GM21717 (cell line): Measurements from ENCODE around the gene C5.
"Not testable (repeated sequence)": the region's sequence is repeated elsewhere in the genome, so short reads cannot be mapped to it uniquely, and the experiment has no call there.

Experiments used
- ATAC-seq: cut with Tn5 transposase; IDR thresholded peaks from one replicate; pipeline ENCODE4 v1.9.1; 2021; ENCODE audit warnings: mild to moderate bottlenecking, moderate library complexity; ENCODE audit not compliant: unreplicated experiment

C5 gene

GRCh38 chr9:121053544-121053943, 3.5 kb upstream of the C5 start:
- no peak for ATAC-seq

DNA sequence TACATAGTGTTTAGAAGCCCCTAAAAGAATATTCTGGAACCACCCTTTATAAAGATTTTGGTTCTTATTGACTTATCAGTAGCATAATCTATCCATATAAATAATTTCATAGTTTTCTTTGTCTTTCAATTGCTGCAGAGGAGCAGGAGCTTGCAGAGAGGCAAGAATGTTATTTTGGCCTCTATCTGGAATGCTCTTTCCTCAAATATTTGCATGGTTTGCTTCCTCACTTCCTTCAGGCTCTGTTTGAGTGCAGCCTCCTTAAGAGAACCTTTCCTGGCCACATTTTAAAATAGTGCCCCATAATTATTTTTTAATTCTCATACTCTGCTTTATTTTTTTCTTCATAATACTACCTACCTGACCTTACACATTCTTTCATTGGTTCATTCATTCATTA, 1.5 kb downstream of the C5 start:
- no peak for ATAC-seq

DNA sequence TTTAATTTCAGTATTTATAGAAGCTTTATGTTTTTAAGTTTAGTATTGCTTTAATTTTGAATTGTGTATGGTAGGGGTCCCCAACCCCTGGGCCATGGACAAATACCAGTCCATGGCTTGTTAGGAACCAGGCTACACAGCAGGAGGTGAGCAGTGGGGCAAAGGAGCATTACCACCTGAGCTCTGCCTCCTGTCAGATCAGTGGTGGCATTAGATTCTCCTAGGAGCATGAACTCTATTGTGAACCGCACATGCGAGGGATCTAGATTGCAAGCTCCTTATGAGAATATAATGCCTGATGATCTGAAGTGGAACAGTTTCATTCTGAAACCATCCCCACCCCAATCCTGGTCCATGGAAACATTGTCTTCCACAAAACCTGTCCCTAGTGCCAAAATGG, 1.9 kb downstream of the C5 start:
- ATAC-seq = no peak

- no peak for ATAC-seq
These were observed 11.3 kb downstream of the C5 start for GRCh38 chr9:121038804-121039203.

GRCh38 chr9:121038362-121038761, 11.7 kb downstream of the C5 start:
- ATAC-seq = no peak

GRCh38 chr9:121035717-121036116, 14.4 kb downstream of the C5 start:
- not testable (repeated sequence) for ATAC-seq

GRCh38 chr9:121034529-121034928, 15.5 kb downstream of the C5 start:
- ATAC-seq = no peak

GRCh38 chr9:121029469-121029868, 20.6 kb downstream of the C5 start:
- ATAC-seq = no peak

DNA sequence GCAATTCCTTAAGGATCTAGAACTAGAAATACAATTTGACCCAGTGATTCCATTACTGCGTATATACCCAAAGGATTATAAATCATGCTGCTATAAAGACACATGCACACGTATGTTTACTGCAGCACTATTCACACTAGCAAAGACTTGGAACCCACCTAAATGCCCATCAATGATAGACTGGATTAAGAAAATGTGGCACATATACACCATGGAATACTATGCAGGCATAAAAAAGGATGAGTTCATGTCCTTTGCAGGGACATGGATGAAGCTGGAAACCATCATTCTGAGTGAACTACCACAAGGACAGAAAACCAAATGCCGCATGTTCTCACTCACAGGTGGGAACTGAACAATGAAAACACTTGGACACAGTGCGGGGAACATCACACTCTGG, 21.8 kb downstream of the C5 start:
- ATAC-seq = not testable (repeated sequence)

DNA sequence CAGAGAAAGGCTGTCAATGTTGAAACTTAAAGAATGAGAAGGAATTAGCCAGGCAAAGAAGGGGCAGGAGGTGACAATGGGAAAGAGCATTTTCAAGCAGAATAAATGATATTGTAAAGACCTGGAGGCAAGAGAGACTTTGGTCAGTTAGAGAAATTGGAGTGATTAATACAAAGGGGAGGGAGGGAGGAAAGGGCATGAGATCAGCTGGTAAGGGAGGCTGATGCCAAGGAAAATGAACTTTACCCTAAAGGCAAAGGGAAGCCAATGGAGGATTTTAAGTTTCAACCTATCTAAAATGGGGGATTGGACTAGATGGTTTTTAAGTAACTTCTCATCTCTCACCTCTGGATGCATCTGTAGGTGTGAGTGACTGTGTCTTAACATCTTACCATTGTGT, 23.3 kb downstream of the C5 start:
- ATAC-seq = no peak

- no peak for ATAC-seq
These were observed 23.8 kb downstream of the C5 start for GRCh38 chr9:121026260-121026691.

DNA sequence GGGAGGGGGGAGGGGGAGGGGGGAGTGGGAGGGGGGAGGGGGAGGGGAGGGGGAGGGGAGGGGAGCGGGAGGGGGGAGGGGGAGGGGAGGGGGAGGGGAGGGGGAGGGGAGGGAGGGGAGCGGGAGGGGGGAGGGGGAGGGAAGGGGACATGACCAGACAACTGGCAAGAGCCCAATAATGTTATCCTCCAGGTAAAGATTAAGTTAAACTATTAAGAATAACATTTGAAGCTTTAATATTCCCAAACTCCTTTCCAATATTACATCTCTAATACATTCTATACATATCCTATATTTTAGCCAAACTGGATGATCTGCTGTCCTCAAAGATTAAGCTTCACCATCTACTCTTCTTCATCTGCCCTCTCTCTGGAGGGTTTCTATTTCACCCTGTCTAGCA, 25.8 kb downstream of the C5 start:
- no peak for ATAC-seq

DNA sequence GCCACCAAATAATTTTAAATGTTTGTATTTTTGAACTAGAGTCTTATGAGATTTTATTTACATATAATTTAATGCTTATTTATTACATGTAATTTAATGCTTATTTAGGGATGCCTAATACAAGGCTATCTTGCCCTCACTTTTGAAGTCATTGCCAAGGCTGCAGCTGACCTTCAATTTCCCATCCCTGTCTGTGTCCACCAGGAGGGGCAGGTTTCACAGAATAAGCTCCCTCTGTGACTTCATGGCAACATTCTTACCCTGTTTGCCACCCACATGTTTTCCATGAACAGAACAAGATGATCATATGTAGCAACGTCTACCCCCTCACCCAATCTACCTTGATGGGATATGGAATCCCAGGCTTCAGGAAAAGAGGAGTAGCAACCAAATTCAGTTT, 27.0 kb downstream of the C5 start:
- ATAC-seq = no peak

DNA sequence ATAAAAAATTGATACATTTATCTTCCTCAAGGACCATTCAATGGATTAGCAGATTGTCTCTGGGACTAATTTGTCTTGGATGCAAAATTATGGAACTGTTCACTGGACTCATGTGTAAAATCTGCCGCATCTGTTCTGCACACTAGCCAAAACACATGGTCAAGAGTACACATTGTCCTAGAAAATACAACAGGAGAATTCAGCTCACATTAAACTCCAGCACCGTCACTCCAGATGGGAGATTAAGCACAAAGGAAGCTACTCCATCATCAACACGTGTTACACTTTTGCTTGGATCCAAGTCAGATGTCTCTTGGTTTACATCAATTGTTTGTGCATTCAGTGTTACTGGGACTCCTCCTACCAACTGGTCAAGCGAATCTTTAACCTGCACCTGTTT, 28.8 kb downstream of the C5 start:
- no peak for ATAC-seq

GRCh38 chr9:121019273-121019672, 30.8 kb downstream of the C5 start:
- ATAC-seq = no peak

GRCh38 chr9:121013911-121014310, 36.2 kb downstream of the C5 start:
- no peak for ATAC-seq

- ATAC-seq = no peak
These were observed 40.4 kb downstream of the C5 start for GRCh38 chr9:121009650-121010049.

- ATAC-seq = no peak
These were observed 50.8 kb downstream of the C5 start for GRCh38 chr9:120999317-120999716.

DNA sequence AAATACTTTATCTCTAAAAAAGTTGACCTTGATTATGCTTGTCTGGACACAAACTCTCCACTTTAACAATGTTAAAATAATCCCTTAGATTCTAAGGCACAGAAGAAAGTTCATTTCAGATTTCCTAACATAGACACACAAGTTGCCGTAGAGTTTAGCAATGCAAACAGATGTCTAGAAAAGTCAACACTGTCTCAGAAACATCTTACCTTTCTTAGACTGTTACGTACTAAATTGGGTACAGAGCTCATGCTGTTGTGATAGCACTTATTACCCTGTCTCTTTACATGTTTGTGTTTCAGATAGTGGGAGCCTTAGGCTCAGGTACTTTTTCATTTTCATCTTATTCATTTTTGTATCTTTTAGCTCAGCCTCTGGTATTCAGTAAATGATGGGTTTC, 52.0 kb downstream of the C5 start:
- no peak for ATAC-seq

- no peak for ATAC-seq
These were observed 52.6 kb downstream of the C5 start for GRCh38 chr9:120997502-120997901.

GRCh38 chr9:120996409-120996808, 53.7 kb downstream of the C5 start:
- ATAC-seq = no peak

DNA sequence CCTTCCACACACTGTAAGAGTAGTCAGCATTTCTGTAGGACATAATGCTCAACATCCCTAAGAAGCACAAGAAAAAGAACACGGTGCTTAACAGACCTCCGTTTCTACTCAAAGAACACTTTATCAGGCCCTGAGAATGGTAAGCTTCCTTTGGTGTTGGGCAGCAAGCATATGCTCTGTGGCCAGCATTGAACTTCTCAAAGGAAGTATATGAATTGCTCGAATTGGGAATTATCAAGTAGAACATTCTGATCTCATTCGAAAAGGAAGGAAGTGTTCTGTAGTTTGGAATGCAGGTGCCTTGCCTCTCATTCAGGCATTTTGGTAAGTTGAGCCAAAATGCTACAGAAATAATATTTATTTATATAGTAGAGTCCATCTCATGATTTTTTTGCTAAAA, 61.0 kb downstream of the C5 start:
- no peak for ATAC-seq

DNA sequence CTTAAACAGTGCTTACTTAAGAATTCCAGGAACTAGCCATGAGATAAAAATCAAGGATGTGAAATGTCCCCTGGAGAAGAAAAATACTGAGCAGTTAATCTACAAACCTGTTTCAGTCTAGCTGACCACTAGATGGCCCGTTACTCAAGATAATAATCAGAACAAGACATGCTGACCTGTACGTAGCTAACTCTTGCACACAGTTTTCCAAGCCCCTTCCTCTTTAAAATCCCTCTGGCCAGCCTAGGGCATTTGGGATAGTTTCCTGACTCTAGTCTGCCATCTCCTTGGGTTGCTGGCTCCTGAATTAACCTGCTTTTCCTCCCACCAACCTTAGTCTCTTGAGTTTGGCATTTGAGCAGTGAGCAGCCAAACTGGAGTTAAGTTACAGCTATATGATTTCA, 64.3 kb downstream of the C5 start:
- ATAC-seq = no peak

GRCh38 chr9:120983259-120983837, 66.7 kb downstream of the C5 start:
- ATAC-seq = peak; percentile 65
